Measurements from ENCODE around the gene KCNN4. TPM values are rescaled to one million over a fixed set of nuclear protein-coding genes. Genes with fewer than 3 reads are reported as not detected.
"Not testable (repeated sequence)": the region's sequence is repeated elsewhere in the genome, so short reads cannot be mapped to it uniquely, and the experiment has no call there.

Gene KCNN4
- total RNA-seq, 1 donor from 2014 or later: 0.85 TPM

DNA sequence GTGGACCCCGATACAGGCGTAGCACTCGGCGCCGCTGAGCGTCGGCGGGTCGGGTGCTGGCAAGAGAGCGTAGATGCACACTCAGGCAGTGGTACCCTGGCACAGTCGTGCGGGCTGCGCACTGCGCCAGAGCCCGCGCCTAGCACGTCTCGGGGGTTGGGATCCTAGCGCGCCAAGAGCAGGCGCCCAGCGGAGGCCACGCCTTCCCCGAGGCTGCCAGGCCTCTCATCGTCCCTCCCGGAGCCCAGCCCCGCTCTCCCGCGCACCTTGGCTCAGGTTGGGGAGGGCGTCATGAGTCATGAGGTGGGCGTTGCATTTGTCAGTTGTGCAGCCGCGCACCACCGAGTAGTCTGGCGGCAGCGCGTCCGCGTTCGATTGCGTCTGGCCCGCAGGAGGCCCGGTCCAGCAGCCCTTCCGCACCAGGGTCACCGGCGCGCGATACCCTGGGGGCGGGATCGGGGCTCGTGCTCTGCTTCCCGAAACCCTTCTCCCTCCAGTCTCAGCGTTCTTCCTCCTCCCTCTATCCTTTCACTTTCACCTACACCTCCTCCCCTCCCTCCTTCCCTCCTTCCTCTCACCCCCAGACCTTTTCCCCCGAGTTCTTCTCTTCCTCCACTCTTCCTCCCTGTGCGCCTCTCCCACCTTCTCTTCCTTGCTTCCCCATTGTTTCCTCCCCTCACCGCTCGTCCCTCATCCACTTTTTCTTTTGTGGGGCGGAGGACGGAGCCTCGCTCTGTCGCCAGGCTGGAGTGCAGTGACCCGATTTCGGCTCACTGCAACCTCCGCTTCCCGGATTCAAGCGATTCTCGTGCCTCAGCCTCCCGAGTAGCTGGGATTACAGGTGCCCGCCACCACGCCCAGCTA, 18.0 kb upstream of the KCNN4 start:
- DNase-seq (ENCODE audit: low read depth): peak; percentile 29

DNA sequence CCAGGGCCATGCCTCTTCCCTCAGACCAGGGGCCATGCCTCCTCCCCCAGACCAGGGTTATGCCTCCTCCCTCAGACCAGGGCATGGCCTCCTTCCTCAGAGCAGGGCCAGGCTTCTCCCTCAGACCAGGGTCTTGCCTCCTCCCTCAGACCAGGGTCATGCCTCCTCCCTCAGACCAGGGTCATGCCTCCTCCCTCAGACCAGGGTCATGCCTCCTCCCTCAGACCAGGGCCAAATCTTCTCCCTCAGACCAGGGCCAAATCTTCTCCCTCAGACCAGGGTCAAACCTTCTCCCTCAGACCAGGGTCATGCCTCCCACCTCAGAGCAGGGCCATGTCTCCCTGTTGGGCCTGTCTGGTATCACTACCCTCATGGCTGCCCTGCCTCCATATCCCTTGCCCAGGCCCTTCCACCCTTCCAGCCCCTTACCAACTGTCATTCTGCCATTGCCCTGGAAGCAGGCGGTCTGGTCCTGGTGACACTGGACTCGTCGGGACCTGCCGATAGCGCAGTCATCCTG, 17.3 kb upstream of the KCNN4 start:
- DNase-seq (ENCODE audit: low read depth): no peak

GRCh38 chr19:43797556-43797955, 16.8 kb upstream of the KCNN4 start:
- no peak for DNase-seq (ENCODE audit: low read depth)

DNA sequence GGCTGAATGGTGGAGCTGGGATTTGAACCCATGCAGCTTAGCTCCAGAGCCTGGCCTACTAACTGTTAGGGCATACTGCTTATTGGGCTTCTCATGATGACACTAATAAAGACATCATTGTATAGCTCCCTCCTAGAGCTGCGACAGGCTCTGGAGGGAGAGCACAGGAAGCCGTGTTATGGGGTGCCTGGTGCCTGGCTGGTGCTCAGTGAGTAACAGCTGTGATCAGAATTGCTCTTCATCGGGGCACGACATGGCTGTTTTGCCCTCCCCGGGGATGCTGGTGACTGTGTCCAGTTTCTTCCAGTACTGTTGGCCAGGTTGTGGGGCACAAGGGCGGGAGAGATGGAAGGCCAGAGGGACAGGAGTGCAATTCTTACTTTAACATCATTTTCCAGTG, 16.3 kb upstream of the KCNN4 start:
- no peak for DNase-seq (ENCODE audit: low read depth)

DNA sequence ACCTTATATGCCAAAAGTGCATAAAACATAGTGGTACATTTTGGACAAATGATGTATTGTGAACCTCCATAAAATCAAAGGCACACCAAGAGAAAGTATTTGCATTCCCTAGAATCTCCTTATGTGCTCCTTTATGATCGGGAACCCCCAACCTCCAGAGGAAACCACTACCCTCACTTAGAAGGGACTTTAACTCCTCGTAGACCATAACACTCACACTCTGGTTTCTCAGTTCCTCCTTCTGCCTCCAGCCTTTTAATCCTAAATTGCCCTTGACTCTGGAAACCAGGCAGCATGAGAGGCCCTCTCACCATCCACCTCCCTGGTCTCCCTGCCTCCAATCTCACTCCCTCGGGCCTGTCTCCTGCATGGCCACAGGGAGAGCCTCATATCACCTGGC, 9.8 kb upstream of the KCNN4 start:
- no peak for DNase-seq (ENCODE audit: low read depth)

DNA sequence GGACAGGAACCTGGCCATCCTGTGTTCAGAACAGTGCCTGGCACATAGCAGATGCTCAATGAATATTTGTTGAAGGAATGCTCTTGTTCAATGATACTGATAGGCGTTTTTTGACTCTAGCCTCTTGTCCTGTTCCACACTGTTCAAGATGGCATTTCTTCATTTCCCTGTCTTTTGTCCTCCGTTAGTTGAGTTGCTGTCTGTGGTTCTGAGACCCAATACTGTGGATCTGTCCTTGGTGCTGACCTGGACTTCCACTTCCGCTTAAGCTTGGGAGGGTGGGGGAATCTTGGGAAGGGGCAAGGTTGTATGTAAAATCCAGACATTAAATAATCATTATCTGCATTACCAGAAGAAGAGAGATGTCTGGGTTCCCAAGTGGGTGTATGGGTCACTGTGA, 8.3 kb upstream of the KCNN4 start:
- peak; percentile 52 for DNase-seq (ENCODE audit: low read depth)

- DNase-seq (ENCODE audit: low read depth): no peak
These were observed 5.9 kb upstream of the KCNN4 start for GRCh38 chr19:43786665-43787064.

DNA sequence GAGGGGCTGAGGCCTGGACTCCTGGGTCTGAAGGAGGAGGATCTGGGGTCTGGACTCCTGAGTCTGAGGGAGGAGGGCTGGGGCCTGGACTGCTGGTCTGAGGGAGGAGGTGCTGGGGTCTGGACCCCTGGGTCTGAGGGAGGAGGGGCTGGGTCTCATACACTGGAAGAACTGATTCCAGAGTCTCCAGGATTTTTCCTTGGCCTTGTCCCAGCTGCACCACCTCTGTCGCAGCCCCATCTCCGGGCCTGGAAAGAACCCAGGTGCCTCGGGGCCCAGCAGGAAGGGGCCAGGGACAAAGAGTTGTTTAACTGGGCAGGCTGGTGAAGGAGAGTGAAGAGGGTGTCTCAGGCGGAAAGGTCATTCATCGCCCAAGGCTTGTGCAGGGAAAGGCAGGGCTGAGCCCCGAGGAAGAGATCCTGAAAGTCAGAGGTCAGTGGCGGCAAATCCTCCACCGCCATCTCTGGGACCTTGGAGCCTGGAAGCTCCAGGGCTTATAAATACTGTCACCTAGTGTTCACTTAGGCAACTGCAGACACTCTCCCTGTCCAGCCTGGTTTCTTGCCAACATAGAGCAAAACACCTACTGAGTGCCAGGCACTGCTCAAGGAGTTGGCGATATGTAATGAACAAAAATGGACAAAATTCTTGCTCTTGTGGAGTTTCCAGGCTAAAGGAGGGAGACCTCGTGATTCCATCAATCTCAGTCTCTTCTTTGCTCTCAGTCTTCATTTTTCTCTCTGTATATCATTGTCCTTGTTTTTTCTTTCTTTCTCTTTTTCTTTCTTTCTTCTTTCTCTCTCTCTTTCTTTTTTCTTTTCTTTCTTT, 4.4 kb upstream of the KCNN4 start:
- peak; percentile 65 for DNase-seq (ENCODE audit: low read depth)

- DNase-seq (ENCODE audit: low read depth): peak; percentile 79
These were observed 3.6 kb upstream of the KCNN4 start for GRCh38 chr19:43784241-43784980.

GRCh38 chr19:43783636-43784035, 2.9 kb upstream of the KCNN4 start:
- no peak for DNase-seq (ENCODE audit: low read depth)

DNA sequence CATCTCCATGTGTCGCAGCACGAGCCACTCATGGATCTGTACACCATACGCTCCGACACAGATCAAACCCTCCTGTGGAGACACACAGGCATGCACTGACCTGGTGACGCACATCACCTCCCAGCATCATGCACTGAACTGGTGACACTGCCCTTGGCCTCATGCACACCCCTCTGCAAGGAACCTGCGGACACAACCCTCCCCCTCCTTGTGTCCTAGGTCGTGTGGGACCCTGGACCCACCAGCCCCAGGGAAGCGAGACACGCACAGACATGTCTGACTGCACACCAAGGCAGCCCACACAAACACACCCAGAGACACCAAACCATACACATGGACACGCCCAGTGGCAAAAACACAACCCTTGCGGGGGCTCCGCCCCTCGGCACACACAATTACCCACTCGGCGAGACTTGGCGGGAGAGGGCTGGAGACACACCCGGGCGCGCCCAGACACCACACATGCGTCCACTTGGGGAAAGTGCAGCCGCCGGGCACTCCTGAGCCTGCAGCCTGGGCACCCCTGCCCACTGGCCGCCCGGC, 2.0 kb upstream of the KCNN4 start:
- no peak for DNase-seq (ENCODE audit: low read depth)

- DNase-seq (ENCODE audit: low read depth): no peak
These were observed 1.5 kb upstream of the KCNN4 start for GRCh38 chr19:43782311-43782660.

GRCh38 chr19:43781630-43782310, 997 bp upstream of the KCNN4 start:
- DNase-seq (ENCODE audit: low read depth): no peak

GRCh38 chr19:43779820-43780219, 953 bp downstream of the KCNN4 start:
- DNase-seq (ENCODE audit: low read depth): no peak

DNA sequence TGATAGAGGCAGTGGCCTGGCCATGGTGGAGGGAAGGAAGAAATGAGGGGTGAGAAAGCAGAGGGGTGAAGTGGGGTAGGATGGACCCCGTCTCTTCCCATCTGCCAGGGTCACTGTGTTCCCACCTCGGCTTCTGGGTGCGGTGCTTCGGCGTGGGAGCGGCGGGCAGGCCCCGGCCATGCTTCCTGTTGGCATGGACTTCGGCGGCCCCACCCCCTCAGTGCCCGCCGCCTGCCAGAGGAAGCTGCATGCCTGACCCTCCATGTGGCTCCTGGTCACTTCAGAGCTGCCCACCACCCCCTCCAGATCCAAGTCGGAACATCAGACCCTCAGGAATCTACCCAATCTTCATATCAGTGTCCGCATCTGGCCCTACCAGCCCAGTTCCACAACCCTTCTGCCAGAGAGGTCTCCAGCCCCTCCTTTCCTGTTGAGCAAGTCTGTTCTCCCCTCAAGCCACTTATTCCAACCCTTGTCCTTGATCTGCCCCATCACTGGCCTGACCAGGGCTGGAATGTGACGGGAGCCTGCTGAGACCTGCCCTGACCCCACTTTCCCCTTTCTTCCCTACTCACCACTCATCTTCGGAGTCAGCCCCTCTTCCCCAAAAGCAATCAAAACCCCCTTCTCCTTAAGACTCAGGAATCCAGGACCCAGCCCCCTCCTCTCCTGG, 1.5 kb downstream of the KCNN4 start:
- no peak for DNase-seq (ENCODE audit: low read depth)

DNA sequence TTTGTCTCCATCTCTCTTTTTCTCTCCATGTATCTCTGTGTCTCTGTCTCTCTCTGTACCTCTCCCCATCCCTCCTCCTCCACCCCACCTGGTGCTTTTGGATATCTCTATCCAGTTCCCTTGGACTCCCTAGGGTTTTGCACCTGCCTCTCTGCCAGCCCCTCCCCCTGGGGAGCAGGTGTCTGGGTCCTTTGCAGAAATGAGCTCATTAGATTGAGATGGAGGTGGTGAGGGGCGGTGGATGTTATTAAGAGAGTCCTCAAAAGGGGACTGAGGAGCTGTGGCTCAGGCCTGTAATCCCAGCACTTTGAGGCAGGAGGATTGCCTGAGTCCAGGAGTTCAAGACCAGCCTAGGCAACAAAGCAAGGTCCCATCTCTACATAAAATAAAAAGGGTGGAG, 2.1 kb downstream of the KCNN4 start:
- DNase-seq (ENCODE audit: low read depth): no peak

DNA sequence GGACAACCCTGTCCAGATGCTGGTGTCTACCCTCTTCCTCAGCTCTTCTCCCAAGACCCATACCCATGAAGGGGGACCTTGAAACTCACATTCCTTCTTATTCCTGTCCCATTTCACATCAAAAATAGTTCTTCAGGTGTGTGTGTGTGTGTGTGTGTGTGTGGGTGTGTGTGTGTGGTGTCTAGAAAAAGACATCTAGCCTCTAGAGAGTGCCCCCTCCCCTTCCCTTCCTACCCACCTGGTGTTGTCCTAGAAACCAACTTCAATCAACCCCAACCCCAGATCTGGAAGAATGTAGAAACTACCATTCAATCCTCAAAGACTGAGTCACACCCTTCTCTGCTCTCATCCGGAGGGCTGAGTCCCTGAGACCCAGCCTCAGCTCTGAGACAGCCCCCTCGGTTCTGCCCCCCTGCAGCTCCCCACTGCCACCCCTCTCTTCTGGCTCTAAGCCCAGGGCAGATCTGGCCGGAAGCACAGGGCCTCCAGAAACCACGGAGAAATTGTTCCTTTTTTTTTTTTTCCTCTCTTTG, 3.5 kb downstream of the KCNN4 start:
- peak; percentile 78 for DNase-seq (ENCODE audit: low read depth)

GRCh38 chr19:43776286-43776685, 4.5 kb downstream of the KCNN4 start:
- no peak for DNase-seq (ENCODE audit: low read depth)

- no peak for DNase-seq (ENCODE audit: low read depth)
These were observed 5.4 kb downstream of the KCNN4 start for GRCh38 chr19:43775299-43775890.

- DNase-seq (ENCODE audit: low read depth): not testable (repeated sequence)
These were observed 5.9 kb downstream of the KCNN4 start for GRCh38 chr19:43774940-43775258.
